HEK293 (cell line): ENCODE results near the gene ASTN2.

Experiments used
- CTCF ChIA-PET: fragments of 350-600 bp; formaldehyde crosslinking; extraction: SDS; loops from one replicate; lab custom pipeline; 2021; ENCODE audit warnings: antibody characterized with exemption; lab: Yijun Ruan, JAX
- POLR2A ChIA-PET: fragments of 300-600 bp; formaldehyde crosslinking; extraction: SDS; loops from one replicate; lab custom pipeline; 2020; ENCODE audit warnings: antibody characterized with exemption, inconsistent platforms; lab: Yijun Ruan, JAX
- H3K27ac ChIP-seq: fragments of 200-500 bp; sonication (Bioruptor generic); 2 replicates; pipeline ENCODE4 v1.5.1; 2014; ENCODE audit warnings: low read depth, low read length, control low read depth, inconsistent platforms; ENCODE audit errors: extremely low read depth
- H3K36me3 ChIP-seq, 2 experiments: fragments of 200-500 bp in 1 of 2; sonication (Bioruptor generic) in 1 of 2; 1 replicate in 1 of 2; 2 replicates in 1 of 2; pipeline ENCODE4 v1.5.1; 2014 to 2017; ENCODE audit warnings: inconsistent platforms in 2 of 2, low read length in 2 of 2; ENCODE audit not compliant: control insufficient read depth in 2 of 2, insufficient read depth in 1 of 2
- H3K4me1 ChIP-seq: fragments of 200-500 bp; sonication (Bioruptor generic); 2 replicates; pipeline ENCODE4 v1.5.1; 2014; ENCODE audit warnings: mild to moderate bottlenecking, low read length, inconsistent platforms; ENCODE audit not compliant: control insufficient read depth, insufficient read depth
- H3K4me3 ChIP-seq: 2 replicates; pipeline ENCODE4 v1.5.1; 2011; ENCODE audit warnings: low read depth, mild to moderate bottlenecking, control low read depth, low read length, moderate library complexity
- H3K9me3 ChIP-seq: fragments of 200-500 bp; sonication (Bioruptor generic); 2 replicates; pipeline ENCODE4 v1.5.1; 2014; ENCODE audit warnings: low read depth, low read length, inconsistent platforms; ENCODE audit not compliant: control insufficient read depth, insufficient read depth
- BCL11B ChIP-seq: fragments of 450-650 bp; formaldehyde crosslinking; IDR thresholded peaks from 2 replicates; pipeline ENCODE4 v1.5.1; 2016; ENCODE audit warnings: low read depth, missing biosample characterization, missing genetic modification characterization
- KLF7 ChIP-seq: fragments of 450-650 bp; formaldehyde crosslinking; IDR thresholded peaks from 2 replicates; pipeline ENCODE4 v1.5.1; 2016; ENCODE audit warnings: missing biosample characterization, missing genetic modification characterization, borderline replicate concordance
- REPIN1 ChIP-seq: fragments of 450-650 bp; formaldehyde crosslinking; IDR thresholded peaks from 2 replicates; pipeline ENCODE4 v1.5.1; 2017; ENCODE audit warnings: missing biosample characterization, missing genetic modification characterization, low read depth
- SETDB1 ChIP-seq: IDR thresholded peaks from one replicate; pipeline ENCODE4 v1.6.1; 2017; ENCODE audit warnings: mild to moderate bottlenecking, low read length, moderate library complexity, mixed read lengths; ENCODE audit not compliant: insufficient read length
- ZBTB11 ChIP-seq: fragments of 450-650 bp; formaldehyde crosslinking; conservative IDR thresholded peaks from 2 replicates; pipeline ENCODE4 v1.5.1; 2016; ENCODE audit warnings: low read depth, missing biosample characterization, missing genetic modification characterization
- ZBTB20 ChIP-seq: fragments of 450-650 bp; formaldehyde crosslinking; IDR thresholded peaks from 2 replicates; pipeline ENCODE4 v1.5.1; 2016; ENCODE audit warnings: missing biosample characterization, missing genetic modification characterization
- ZFP3 ChIP-seq: fragments of 450-650 bp; formaldehyde crosslinking; IDR thresholded peaks from 2 replicates; pipeline ENCODE4 v1.5.1; 2016; ENCODE audit warnings: low read depth, missing biosample characterization, missing genetic modification characterization
- ZNF148 ChIP-seq: fragments of 450-650 bp; formaldehyde crosslinking; IDR thresholded peaks from 2 replicates; pipeline ENCODE4 v1.5.0; 2017; ENCODE audit warnings: missing biosample characterization, missing genetic modification characterization, borderline replicate concordance
- ZNF175 ChIP-seq: fragments of 450-650 bp; formaldehyde crosslinking; IDR thresholded peaks from 2 replicates; pipeline ENCODE4 v1.5.1; 2016; ENCODE audit warnings: missing biosample characterization, missing genetic modification characterization
- ZNF221 ChIP-seq: fragments of 450-650 bp; formaldehyde crosslinking; IDR thresholded peaks from 2 replicates; pipeline ENCODE4 v1.5.1; 2017; ENCODE audit warnings: missing biosample characterization, missing genetic modification characterization, borderline replicate concordance
- ZNF311 ChIP-seq: fragments of 450-650 bp; formaldehyde crosslinking; IDR thresholded peaks from 2 replicates; pipeline ENCODE4 v1.5.1; 2017; ENCODE audit warnings: missing biosample characterization, missing genetic modification characterization, borderline replicate concordance
- ZNF501 ChIP-seq: fragments of 450-650 bp; formaldehyde crosslinking; IDR thresholded peaks from 2 replicates; pipeline ENCODE4 v1.5.1; 2016; ENCODE audit warnings: missing biosample characterization, missing genetic modification characterization
- ZNF510 ChIP-seq: fragments of 450-650 bp; formaldehyde crosslinking; IDR thresholded peaks from 2 replicates; pipeline ENCODE4 v1.5.1; 2018; ENCODE audit warnings: mild to moderate bottlenecking, missing genetic modification characterization, missing biosample characterization; ENCODE audit not compliant: insufficient replicate concordance
- ZNF530 ChIP-seq: fragments of 450-650 bp; formaldehyde crosslinking; IDR thresholded peaks from 2 replicates; pipeline ENCODE4 v1.5.1; 2016; ENCODE audit warnings: low read depth, missing biosample characterization, missing genetic modification characterization
- ZNF549 ChIP-seq: fragments of 450-650 bp; IDR thresholded peaks from 2 replicates; pipeline ENCODE4 v1.5.1; 2018; ENCODE audit warnings: missing biosample characterization, missing genetic modification characterization, mild to moderate bottlenecking, inconsistent platforms, moderate library complexity
- ZXDB ChIP-seq: fragments of 450-650 bp; formaldehyde crosslinking; IDR thresholded peaks from 2 replicates; pipeline ENCODE4 v1.5.1; 2016; ENCODE audit warnings: missing biosample characterization, missing genetic modification characterization
- TF ChIP-seq, protein P1 (sequence below): fragments of 450-650 bp; IDR thresholded peaks from 2 replicates; pipeline ENCODE4 v1.5.1; 2018; ENCODE audit warnings: missing biosample characterization, mild to moderate bottlenecking, missing genetic modification characterization

The ASTN2 gene

DNA sequence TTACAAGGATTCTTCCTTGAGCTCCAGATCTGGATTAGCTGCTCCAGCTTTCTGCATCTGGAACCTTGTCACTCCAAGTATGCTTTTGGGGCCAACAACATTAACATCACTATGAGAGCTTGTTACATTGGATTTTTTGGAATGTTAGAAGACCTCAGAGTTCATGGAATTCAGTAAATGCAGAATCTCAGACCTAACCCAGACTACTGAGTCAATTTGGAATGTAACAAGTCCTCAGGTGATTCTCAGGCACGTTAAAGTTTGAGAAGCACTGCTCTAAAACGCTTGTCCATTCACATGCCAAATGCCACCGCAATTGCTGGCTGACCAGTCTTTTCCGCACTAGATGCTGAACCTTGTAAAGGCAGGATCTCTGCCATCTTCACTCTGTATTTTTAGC is 979.2 kb downstream of the ASTN2 start:
- Histone ChIP-seq H3K4me1 (no peaks in the 10 kb centered on the region), H3K36me3 (peaks cover 0 to 8% of the 10 kb centered on the region in 2 experiments; a peak in 1 of 3 replicates), H3K27ac (no peak overlapping the region)
- CTCF ChIA-PET, result no interaction called here
- POLR2A ChIA-PET, result no interaction called here
- no peak for TF ChIP-seq ZNF221 (tag by site-specific recombination)
- no peak for TF ChIP-seq ZBTB20 (tag by site-specific recombination)
- no peak for TF ChIP-seq BCL11B (tag by site-specific recombination)
- TF ChIP-seq, protein P1, sequence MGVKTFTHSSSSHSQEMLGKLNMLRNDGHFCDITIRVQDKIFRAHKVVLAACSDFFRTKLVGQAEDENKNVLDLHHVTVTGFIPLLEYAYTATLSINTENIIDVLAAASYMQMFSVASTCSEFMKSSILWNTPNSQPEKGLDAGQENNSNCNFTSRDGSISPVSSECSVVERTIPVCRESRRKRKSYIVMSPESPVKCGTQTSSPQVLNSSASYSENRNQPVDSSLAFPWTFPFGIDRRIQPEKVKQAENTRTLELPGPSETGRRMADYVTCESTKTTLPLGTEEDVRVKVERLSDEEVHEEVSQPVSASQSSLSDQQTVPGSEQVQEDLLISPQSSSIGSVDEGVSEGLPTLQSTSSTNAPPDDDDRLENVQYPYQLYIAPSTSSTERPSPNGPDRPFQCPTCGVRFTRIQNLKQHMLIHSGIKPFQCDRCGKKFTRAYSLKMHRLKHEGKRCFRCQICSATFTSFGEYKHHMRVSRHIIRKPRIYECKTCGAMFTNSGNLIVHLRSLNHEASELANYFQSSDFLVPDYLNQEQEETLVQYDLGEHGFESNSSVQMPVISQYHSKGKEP (tag by site-specific recombination), result no peak
- TF ChIP-seq, all 188 proteins: peak for 0
- H3K4me3 ChIP-seq, result no peak overlapping the region
- no peaks in the 10 kb centered on the region for H3K9me3 ChIP-seq

DNA sequence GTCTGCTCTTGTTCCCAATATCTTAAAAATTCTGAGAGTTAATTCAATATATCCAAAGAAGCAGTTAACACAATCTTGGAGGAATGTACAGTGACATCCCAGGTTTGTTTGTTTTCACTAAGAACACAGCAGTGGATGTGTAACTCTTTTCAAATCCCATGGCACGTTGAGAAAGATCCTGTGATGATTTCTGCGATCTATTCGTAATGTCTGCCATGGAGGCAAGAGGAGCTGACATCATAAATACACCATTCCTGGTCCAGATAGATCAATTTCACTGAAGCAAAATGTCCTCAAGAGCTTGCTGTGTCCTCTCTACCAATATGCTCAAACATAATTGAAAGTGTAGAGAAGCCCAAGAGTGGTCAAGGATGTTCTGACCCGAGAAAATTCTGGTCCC is 980.5 kb downstream of the ASTN2 start:
- POLR2A ChIA-PET, result interaction anchor here (0.6 kb wide), 1 partner anchor 18 kb away, joined by 5 read pairs; no protein-coding TSS in a partner anchor
- no peak for TF ChIP-seq ZFP3 (tag by site-specific recombination)
- no peak for TF ChIP-seq SETDB1
- no peak for TF ChIP-seq ZNF510 (tag by site-specific recombination)
- TF ChIP-seq ZBTB11 (tag by site-specific recombination), result no peak
- TF ChIP-seq REPIN1, result no peak
- no peak for TF ChIP-seq ZNF148
- no peak for TF ChIP-seq ZNF311 (tag by site-specific recombination)
- TF ChIP-seq ZNF501, result no peak
- no peak for TF ChIP-seq ZXDB (tag by site-specific recombination)
- TF ChIP-seq ZNF175 (tag by site-specific recombination), result no peak
- no peak for TF ChIP-seq ZNF530 (tag by site-specific recombination)
- TF ChIP-seq KLF7 (tag by site-specific recombination), result no peak
- TF ChIP-seq ZNF549 (tag by site-specific recombination), result no peak
- TF ChIP-seq ZBTB20 (tag by site-specific recombination), result no peak
- Histone ChIP-seq H3K4me1 (no peaks in the 10 kb centered on the region), H3K27ac (no peak overlapping the region), H3K36me3 (no peaks in the 10 kb centered on the region), H3K9me3 (no peaks in the 10 kb centered on the region), H3K4me3 (no peak overlapping the region)
- CTCF ChIA-PET, result no interaction called here
